Activated T-helper 1 cell treated with Interleukin-2 at 50 U/mL for 16 hours (primary cell): ENCODE measurements around the gene RRP9.

Experiments used
- DNase-seq: peaks from one replicate; pipeline ENCODE4 v3.0.0-alpha.2; 2020; ENCODE audit warnings: low read depth

RRP9 gene

GRCh38 chr3:51971350-51971749 lies 29.6 kb upstream of the RRP9 start:
- no peak for DNase-seq

- DNase-seq: no peak
Observed at GRCh38 chr3:51970606-51971300, 29.0 kb upstream of the RRP9 start.

- no peak for DNase-seq
Observed at GRCh38 chr3:51969841-51970240, 28.1 kb upstream of the RRP9 start.

- DNase-seq: no peak
Observed at GRCh38 chr3:51968883-51969678, 27.4 kb upstream of the RRP9 start.

- no peak for DNase-seq
Observed at GRCh38 chr3:51968170-51968775, 26.6 kb upstream of the RRP9 start.

GRCh38 chr3:51967384-51968169 lies 25.9 kb upstream of the RRP9 start, which contains the start of gene PCBP4:
PCBP4 (minus strand) TSS chr3:51967454; CDS start chr3:51961240, 6,214 bp downstream.
- DNase-seq: peak; percentile 30

- DNase-seq: no peak
Observed at GRCh38 chr3:51966922-51967383, 25.2 kb upstream of the RRP9 start.

GRCh38 chr3:51966486-51966885 lies 24.8 kb upstream of the RRP9 start:
- DNase-seq: no peak

- DNase-seq: no peak
Observed at GRCh38 chr3:51966016-51966415, 24.3 kb upstream of the RRP9 start.

- no peak for DNase-seq
Observed at GRCh38 chr3:51964521-51964920, 22.8 kb upstream of the RRP9 start.

- no peak for DNase-seq
Observed at GRCh38 chr3:51963951-51964451, 22.3 kb upstream of the RRP9 start.

GRCh38 chr3:51962854-51963530 lies 21.3 kb upstream of the RRP9 start:
- DNase-seq: no peak

- no peak for DNase-seq
Observed at GRCh38 chr3:51961602-51962569, 20.2 kb upstream of the RRP9 start.

GRCh38 chr3:51961011-51961410 lies 19.3 kb upstream of the RRP9 start:
- no peak for DNase-seq

GRCh38 chr3:51960386-51960785 lies 18.7 kb upstream of the RRP9 start:
- no peak for DNase-seq

GRCh38 chr3:51959651-51960050 lies 17.9 kb upstream of the RRP9 start:
- DNase-seq: no peak

- DNase-seq: no peak
Observed at GRCh38 chr3:51958603-51959521, 17.2 kb upstream of the RRP9 start.

GRCh38 chr3:51957520-51958205 lies 16.0 kb upstream of the RRP9 start:
- DNase-seq: no peak
